WTC11 (cell line): ENCODE data around the gene EDIL3.

Source experiments
- JUN ChIP-seq: sonication (generic); formaldehyde crosslinking; IDR thresholded peaks from 2 replicates; pipeline ENCODE4 v1.8.0; 2023; ENCODE audit warnings: mild to moderate bottlenecking, missing genetic modification reagents
- NR2C2 ChIP-seq: sonication (generic); formaldehyde crosslinking; IDR thresholded peaks from 2 replicates; pipeline ENCODE4 v1.8.0; 2022; ENCODE audit warnings: mild to moderate bottlenecking, missing genetic modification reagents
- SMAD3 ChIP-seq: sonication (generic); formaldehyde crosslinking; IDR thresholded peaks from 2 replicates; pipeline ENCODE4 v1.8.0; 2022; ENCODE audit warnings: missing genetic modification reagents, mild to moderate bottlenecking, borderline replicate concordance
- ZNF219 ChIP-seq: sonication (generic); formaldehyde crosslinking; IDR thresholded peaks from 2 replicates; pipeline ENCODE4 v1.8.0; 2023; ENCODE audit warnings: missing genetic modification reagents, mild to moderate bottlenecking, borderline replicate concordance

DNA sequence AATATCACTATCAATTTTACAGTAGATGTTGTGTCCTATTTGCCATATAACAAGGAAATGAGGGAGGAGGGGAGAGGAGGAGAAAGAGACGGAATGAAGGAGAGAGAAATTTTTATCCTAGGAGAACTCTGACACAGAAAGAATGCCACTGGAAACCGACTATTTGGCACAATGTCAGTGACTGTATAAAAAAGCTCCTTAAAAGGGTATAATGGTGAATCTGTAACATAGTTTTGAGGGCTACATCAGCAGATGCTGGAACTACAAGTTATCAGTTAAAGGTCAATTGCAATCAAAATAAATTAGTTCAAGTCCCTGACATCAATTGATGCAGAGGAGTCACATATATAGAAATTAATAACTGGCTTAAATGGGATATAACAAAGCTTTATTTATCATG, 5.7 kb downstream of the EDIL3 start:
- TF ChIP-seq JUN (CRISPR knock-in tag), result no peak
- no peak for TF ChIP-seq NR2C2 (CRISPR knock-in tag)
- no peak for TF ChIP-seq ZNF219 (CRISPR knock-in tag)
- no peak for TF ChIP-seq SMAD3
